ENCODE results near the gene SYNJ2. TPM values are rescaled to one million over a fixed set of nuclear protein-coding genes. Genes with fewer than 3 reads are reported as not detected.

SYNJ2 gene
- total and polyA plus RNA-seq, 3 donors from 2014 or later, result 5.8 to 17.7 (median 7.6) TPM

DNA sequence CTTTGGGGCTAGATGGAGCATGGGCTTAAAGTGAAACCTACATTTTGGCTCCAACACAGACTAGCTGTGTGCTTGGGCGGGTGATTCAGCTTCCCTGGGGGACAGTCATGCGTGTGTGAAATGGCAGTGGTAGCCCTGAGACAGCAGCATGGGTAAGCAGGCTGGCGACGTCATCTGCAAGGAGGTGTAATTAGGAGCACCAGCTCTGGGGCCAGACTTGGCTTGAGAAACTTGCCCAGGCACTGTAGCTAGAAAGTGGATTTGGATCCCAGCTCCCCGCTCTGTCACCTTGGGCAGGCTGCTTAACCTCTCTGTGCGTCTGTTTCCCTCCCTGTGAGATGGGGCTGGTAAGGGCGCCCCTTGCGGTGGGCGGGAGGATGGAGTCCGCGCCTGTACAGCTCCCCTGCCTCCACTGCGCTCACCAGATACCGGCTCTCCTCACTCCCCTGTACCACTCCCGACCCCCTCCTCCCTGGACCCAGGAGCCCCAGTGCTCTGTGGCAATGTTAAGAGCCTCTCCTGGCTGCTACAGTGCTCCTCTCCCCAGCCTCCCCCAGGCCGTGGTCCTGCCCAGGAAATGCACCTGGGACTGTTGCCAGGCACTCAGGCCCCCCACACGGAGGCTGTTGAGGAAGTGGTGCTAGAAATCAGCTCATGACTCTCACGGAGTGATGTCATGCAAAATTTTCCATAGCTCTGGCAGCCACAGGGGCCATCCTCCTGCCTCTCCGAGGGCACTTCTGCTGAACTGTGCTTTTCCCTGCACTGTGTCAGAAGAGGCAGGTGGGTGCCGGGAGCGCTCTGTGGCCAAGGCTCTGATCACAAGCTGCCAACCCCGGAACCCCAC lies 44.6 kb downstream of the SYNJ2 start:
- no peak for TF ChIP-seq POLR2A (IDR thresholded peaks at IDR 0.05)
- TF ChIP-seq, protein P1, sequence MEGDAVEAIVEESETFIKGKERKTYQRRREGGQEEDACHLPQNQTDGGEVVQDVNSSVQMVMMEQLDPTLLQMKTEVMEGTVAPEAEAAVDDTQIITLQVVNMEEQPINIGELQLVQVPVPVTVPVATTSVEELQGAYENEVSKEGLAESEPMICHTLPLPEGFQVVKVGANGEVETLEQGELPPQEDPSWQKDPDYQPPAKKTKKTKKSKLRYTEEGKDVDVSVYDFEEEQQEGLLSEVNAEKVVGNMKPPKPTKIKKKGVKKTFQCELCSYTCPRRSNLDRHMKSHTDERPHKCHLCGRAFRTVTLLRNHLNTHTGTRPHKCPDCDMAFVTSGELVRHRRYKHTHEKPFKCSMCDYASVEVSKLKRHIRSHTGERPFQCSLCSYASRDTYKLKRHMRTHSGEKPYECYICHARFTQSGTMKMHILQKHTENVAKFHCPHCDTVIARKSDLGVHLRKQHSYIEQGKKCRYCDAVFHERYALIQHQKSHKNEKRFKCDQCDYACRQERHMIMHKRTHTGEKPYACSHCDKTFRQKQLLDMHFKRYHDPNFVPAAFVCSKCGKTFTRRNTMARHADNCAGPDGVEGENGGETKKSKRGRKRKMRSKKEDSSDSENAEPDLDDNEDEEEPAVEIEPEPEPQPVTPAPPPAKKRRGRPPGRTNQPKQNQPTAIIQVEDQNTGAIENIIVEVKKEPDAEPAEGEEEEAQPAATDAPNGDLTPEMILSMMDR (IDR thresholded peaks at IDR 0.05), result peak in 2 of 3 experiments; percentile 13 to 19

DNA sequence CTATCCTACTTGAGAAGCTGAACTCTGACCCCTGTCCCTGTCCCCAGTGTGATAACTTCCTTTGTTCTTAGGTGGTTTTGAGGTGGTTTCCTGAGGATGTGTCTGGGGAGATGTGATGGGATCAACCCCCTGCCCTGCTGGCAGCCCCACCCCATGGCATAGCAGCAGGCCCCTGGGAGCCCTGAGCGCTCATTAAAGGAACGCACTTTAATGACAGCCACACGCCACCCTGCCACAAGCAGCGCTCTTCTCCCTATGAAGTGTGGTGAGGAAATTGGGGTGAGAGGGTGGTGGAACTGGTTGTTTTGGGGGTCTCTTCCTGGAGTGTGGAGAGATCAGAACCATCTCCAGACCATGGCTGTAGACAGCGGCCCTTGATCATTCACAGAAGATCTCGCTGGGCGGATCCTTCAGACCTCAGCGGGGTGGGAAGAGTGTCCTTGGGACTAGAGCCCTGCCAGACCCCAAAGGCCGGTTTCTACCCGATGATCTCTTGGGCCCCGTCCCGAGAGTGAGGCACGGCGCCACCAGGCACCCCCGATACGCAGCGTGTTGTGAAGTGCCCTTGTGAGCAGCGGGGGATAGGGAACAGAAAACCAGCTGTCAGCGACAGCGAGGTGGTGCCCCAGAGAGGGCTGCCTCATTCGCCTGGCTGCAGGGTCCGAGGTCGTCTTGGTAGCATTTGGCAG lies 45.4 kb downstream of the SYNJ2 start:
- 91 to 95% methylated on average over 16 to 23 of the region's 23 CpGs for WGBS, 2 donors
- peak overlapping the region in 1 of 2 donors; percentile 47 for H3K27ac ChIP-seq
- TF ChIP-seq, protein P1 (IDR thresholded peaks at IDR 0.05), result no peak
- TF ChIP-seq POLR2A (IDR thresholded peaks at IDR 0.05), result no peak

More for the DNA sequence above, 44.6 kb downstream of the SYNJ2 start:
- Histone ChIP-seq H3K4me1 (peaks cover 9% of the 10 kb centered on the region), H3K9me3 (no peaks in the 10 kb centered on the region), H3K27ac (peak overlapping the region in 1 of 2 donors; percentile 47), H3K36me3 (ENCODE audit: low read depth, missing control alignments) (no peaks in the 10 kb centered on the region), H3K27me3 (no peaks in the 10 kb centered on the region), H3K4me3 (no peak overlapping the region)
- peak; percentile 62 for DNase-seq
- WGBS, 2 donors, result 42 to 61% methylated on average over 16 to 21 of the region's 21 CpGs
- intact Hi-C loops (cut with DNase I; ENCODE audit: low total_unique reads), result no loop called here

DNA sequence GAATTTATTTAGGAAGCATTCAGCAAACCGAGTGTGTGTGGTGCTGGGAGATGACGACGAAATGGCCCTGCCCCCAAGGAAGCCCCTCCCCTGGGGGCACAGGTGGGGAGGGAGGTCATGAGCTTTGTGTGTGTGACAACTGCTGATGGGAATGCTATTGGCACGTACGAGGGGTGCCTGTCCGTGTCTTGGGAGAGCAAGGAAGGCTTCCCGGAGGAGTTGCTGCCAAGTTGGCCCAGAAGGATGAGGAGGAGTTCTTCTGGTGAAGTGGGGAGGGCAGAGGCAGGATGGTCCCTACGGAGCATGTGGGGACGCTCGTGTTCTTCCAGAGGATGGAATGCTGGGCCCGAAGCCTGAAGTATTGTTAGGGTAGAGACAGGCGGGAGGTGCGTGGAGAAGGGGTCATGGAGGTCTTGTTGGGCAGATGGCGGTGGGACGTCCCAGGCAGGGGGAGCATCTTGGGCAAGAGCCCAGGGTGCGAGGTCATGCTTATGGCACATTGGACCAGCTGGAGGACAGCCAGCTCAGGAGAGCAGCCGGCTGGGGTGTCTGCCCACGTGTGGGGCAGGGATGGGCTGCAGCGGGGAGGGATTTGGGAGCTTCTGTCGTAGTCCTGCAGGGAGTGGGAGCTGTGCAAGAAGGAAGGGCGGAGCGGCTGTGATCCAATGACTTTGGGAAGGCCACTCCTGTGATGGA lies 46.1 kb downstream of the SYNJ2 start:
- intact Hi-C loops (cut with DNase I; ENCODE audit: low total_unique reads), result no loop called here
- Histone ChIP-seq H3K9me3 (no peaks in the 10 kb centered on the region), H3K27me3 (no peaks in the 10 kb centered on the region), H3K36me3 (ENCODE audit: low read depth, missing control alignments) (no peaks in the 10 kb centered on the region), H3K4me3 (no peak overlapping the region), H3K4me1 (peaks cover 20% of the 10 kb centered on the region), H3K27ac (no peak overlapping the region)
- 84 to 89% methylated on average over 22 of the region's 22 CpGs for WGBS, 2 donors
- TF ChIP-seq POLR2A (IDR thresholded peaks at IDR 0.05), result no peak
- TF ChIP-seq, protein P1 (IDR thresholded peaks at IDR 0.05), result no peak
- no peak for DNase-seq

More for the DNA sequence above, 45.4 kb downstream of the SYNJ2 start:
- H3K36me3 ChIP-seq (ENCODE audit: low read depth, missing control alignments), result no peaks in the 10 kb centered on the region
- peaks cover 13% of the 10 kb centered on the region for H3K4me1 ChIP-seq
- intact Hi-C loops (cut with DNase I; ENCODE audit: low total_unique reads), result no loop called here
- no peak for DNase-seq
- no peaks in the 10 kb centered on the region for H3K27me3 ChIP-seq
- no peaks in the 10 kb centered on the region for H3K9me3 ChIP-seq
- no peak overlapping the region for H3K4me3 ChIP-seq

DNA sequence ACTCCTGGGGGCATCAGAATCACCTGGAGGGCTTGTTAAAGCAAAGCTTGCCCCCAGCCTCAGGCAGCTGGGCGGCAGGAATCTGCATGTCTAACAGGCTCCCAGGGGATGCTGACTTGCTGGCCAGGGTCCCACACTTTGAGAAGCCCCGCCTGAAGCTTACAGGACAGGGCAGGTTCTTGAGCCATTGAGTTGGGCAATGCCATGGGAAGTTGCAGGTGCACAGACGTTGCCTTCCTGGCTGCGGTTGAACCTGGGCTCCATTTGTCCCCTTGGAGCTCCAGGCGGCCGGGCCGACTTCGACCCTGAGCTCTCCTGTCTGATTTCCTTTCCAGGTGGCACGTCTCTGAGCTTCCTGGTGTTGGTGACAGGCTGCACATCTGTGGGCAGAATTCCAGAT lies 46.8 kb downstream of the SYNJ2 start:
- intact Hi-C loops (cut with DNase I; ENCODE audit: low total_unique reads), result no loop called here
- Histone ChIP-seq H3K4me3 (no peak overlapping the region), H3K27ac (no peak overlapping the region), H3K27me3 (no peaks in the 10 kb centered on the region), H3K9me3 (no peaks in the 10 kb centered on the region), H3K36me3 (ENCODE audit: low read depth, missing control alignments) (no peaks in the 10 kb centered on the region), H3K4me1 (peaks cover 21% of the 10 kb centered on the region)
- no peak for DNase-seq
- 82 to 92% methylated on average over 2 to 9 of the region's 9 CpGs for WGBS, 2 donors
- no peak for TF ChIP-seq POLR2A (IDR thresholded peaks at IDR 0.05)
- TF ChIP-seq, protein P1 (IDR thresholded peaks at IDR 0.05), result no peak
